MM.1S (cell line): Measurements from ENCODE around the gene RAPGEF4.

ENCODE experiments used
- DNase-seq: peaks from one replicate; pipeline ENCODE4 v3.0.0-alpha.2; 2015
- H2AFZ ChIP-seq: fragments of 300-600 bp; sonication (generic); 2 replicates; pipeline ENCODE4 v1.6.0; 2016; ENCODE audit warnings: antibody characterized with exemption, low read length
- H3F3A ChIP-seq: fragments of 300-600 bp; sonication (generic); 2 replicates; pipeline ENCODE4 v1.6.1; 2016; ENCODE audit warnings: mild to moderate bottlenecking, antibody characterized with exemption, low read length, moderate library complexity, mixed read lengths; ENCODE audit not compliant: insufficient read depth
- H3K27ac ChIP-seq: fragments of 300-600 bp; sonication (generic); 2 replicates; pipeline ENCODE4 v1.5.1; 2016; ENCODE audit warnings: mild to moderate bottlenecking, low read length
- H3K27me3 ChIP-seq: fragments of 300-600 bp; sonication (generic); replicated peaks from 2 replicates; pipeline ENCODE4 v1.6.0; 2016; ENCODE audit warnings: low read length; ENCODE audit not compliant: insufficient read depth
- H3K36me3 ChIP-seq: fragments of 300-600 bp; sonication (generic); replicated peaks from 2 replicates; pipeline ENCODE4 v1.6.1; 2016; ENCODE audit warnings: mild to moderate bottlenecking, low read length, mixed read lengths; ENCODE audit not compliant: insufficient read depth
- H3K4me1 ChIP-seq: fragments of 300-600 bp; sonication (generic); 2 replicates; pipeline ENCODE4 v1.6.1; 2016; ENCODE audit warnings: low read length, mixed read lengths
- H3K4me2 ChIP-seq: fragments of 300-600 bp; sonication (generic); 2 replicates; pipeline ENCODE4 v1.6.0; 2016; ENCODE audit warnings: low read depth, low read length
- H3K4me3 ChIP-seq: fragments of 300-600 bp; sonication (generic); 2 replicates; pipeline ENCODE4 v1.5.1; 2016; ENCODE audit warnings: low read length, mixed read lengths
- H3K79me2 ChIP-seq: fragments of 300-600 bp; sonication (generic); 2 replicates; pipeline ENCODE4 v1.6.1; 2016; ENCODE audit warnings: mixed run types, low read length, mixed read lengths
- H3K9ac ChIP-seq: fragments of 300-600 bp; sonication (generic); 2 replicates; pipeline ENCODE4 v1.6.1; 2016; ENCODE audit warnings: low read length, mixed read lengths
- H3K9me2 ChIP-seq: fragments of 300-600 bp; sonication (generic); replicated peaks from 2 replicates; pipeline ENCODE4 v1.6.1; 2016; ENCODE audit warnings: mild to moderate bottlenecking, low read length, mixed read lengths; ENCODE audit not compliant: insufficient read depth
- H3K9me3 ChIP-seq: fragments of 300-600 bp; sonication (generic); replicated peaks from 2 replicates; pipeline ENCODE4 v1.6.1; 2016; ENCODE audit warnings: mild to moderate bottlenecking, low read length, mixed read lengths; ENCODE audit not compliant: insufficient read depth
- H4K20me1 ChIP-seq: fragments of 300-600 bp; sonication (generic); 2 replicates; pipeline ENCODE4 v1.6.1; 2016; ENCODE audit warnings: mild to moderate bottlenecking, low read length, moderate library complexity, mixed read lengths; ENCODE audit not compliant: insufficient read depth
- EZH2 ChIP-seq: fragments of 300-600 bp; sonication (generic); optimal IDR thresholded peaks from 2 replicates; pipeline ENCODE3; 2017; ENCODE audit warnings: low read depth, mild to moderate bottlenecking, antibody characterized with exemption, low read length, mixed read lengths
- EZH2phosphoT487 ChIP-seq: fragments of 300-600 bp; sonication (generic); IDR thresholded peaks from 2 replicates; pipeline ENCODE4 v1.6.1; 2018; ENCODE audit warnings: antibody characterized with exemption, low read length
- TF ChIP-seq, protein P1 (sequence below): fragments of 300-600 bp; sonication (generic); IDR thresholded peaks from 2 replicates; pipeline ENCODE4 v1.5.1; 2016; ENCODE audit warnings: antibody characterized with exemption, low read length, mixed read lengths

RAPGEF4 gene

DNA sequence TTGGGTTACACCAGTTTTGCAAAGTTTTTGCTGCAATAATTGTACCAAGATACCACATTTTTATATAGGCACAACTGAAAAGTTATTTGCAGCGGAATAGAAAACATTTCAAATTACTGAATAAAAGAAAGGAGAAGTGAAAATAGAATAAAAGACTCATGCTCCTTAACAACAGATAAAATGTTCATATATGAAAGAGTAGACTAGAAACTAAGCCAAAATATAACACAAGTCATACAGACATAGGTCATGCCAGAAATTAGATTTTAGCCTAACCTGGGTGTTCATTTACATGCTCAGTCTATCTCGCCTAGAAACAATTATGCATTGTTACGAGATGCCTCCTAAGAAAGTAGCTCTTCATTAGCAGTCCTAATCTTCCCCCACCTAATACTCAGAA, 323.6 kb downstream of the RAPGEF4 start:
- Histone ChIP-seq H3K9me2 (no peaks in the 10 kb centered on the region), H2AFZ (no peak overlapping the region), H4K20me1 (no peaks in the 10 kb centered on the region), H3K9ac (no peak overlapping the region), H3K27me3 (no peaks in the 10 kb centered on the region), H3K4me3 (no peak overlapping the region), H3F3A (no peaks in the 10 kb centered on the region), H3K9me3 (no peaks in the 10 kb centered on the region), H3K4me1 (no peaks in the 10 kb centered on the region), H3K79me2 (no peaks in the 10 kb centered on the region), H3K27ac (no peak overlapping the region), H3K4me2 (no peak overlapping the region), H3K36me3 (no peaks in the 10 kb centered on the region)
- TF ChIP-seq EZH2 (no peak), EZH2phosphoT487 (no peak)
- TF ChIP-seq, protein P1, sequence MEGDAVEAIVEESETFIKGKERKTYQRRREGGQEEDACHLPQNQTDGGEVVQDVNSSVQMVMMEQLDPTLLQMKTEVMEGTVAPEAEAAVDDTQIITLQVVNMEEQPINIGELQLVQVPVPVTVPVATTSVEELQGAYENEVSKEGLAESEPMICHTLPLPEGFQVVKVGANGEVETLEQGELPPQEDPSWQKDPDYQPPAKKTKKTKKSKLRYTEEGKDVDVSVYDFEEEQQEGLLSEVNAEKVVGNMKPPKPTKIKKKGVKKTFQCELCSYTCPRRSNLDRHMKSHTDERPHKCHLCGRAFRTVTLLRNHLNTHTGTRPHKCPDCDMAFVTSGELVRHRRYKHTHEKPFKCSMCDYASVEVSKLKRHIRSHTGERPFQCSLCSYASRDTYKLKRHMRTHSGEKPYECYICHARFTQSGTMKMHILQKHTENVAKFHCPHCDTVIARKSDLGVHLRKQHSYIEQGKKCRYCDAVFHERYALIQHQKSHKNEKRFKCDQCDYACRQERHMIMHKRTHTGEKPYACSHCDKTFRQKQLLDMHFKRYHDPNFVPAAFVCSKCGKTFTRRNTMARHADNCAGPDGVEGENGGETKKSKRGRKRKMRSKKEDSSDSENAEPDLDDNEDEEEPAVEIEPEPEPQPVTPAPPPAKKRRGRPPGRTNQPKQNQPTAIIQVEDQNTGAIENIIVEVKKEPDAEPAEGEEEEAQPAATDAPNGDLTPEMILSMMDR: no peak
- DNase-seq: no peak

DNA sequence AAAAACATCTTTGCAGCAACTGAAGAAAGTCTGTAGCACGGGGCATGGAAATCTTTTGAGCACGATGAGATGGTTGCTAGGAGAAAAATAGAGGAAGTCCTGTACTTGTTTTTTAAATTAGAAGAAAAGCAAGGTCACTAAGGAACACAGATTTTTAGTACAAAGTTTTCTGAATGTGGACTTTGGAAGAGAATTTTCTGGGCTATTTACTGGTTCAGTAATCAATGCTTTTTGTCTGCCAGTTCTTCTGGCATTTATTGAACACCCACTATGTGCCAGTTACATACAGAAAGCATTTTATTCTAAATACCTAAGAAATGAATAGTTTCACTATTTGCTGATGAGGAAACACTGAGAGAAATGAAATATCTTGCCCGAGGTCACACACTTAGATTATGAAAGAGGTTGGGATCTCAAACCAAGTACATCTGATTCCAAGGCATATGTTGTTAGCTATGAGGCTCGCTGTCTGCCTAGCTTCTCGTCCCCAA, 324.4 kb downstream of the RAPGEF4 start:
- H3K9me3 ChIP-seq: no peaks in the 10 kb centered on the region
- no peak for TF ChIP-seq EZH2phosphoT487
- no peak for TF ChIP-seq EZH2
- TF ChIP-seq, protein P1: no peak
- H3F3A ChIP-seq: no peaks in the 10 kb centered on the region
- H3K4me3 ChIP-seq: no peak overlapping the region
- H3K9ac ChIP-seq: no peak overlapping the region
- no peaks in the 10 kb centered on the region for H3K9me2 ChIP-seq
- no peaks in the 10 kb centered on the region for H3K4me1 ChIP-seq
- no peaks in the 10 kb centered on the region for H3K79me2 ChIP-seq
- no peak for DNase-seq
- no peak overlapping the region for H3K4me2 ChIP-seq
- H2AFZ ChIP-seq: no peak overlapping the region
- no peaks in the 10 kb centered on the region for H3K36me3 ChIP-seq
- no peak overlapping the region for H3K27ac ChIP-seq
- H3K27me3 ChIP-seq: no peaks in the 10 kb centered on the region
- H4K20me1 ChIP-seq: no peaks in the 10 kb centered on the region

DNA sequence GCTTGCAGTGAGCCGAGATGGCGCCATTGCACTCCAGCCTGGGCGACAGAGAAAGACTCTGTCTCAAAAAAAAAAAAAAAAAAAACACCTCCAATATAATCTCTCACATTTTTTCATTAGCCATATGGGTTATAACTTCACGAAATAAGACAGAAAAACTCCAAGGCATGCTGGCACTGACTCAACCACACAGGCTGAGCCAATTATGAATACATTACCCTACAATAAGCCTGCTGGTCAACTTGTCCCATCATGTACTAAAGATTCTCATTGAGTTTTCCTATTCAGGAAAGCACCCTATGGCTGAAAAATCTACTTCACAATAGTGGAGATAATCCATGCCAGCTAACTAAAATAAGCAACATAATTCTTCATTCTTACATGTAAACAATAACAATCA, 327.2 kb downstream of the RAPGEF4 start:
- Histone ChIP-seq H3F3A (no peaks in the 10 kb centered on the region), H3K4me1 (no peaks in the 10 kb centered on the region), H3K36me3 (no peaks in the 10 kb centered on the region), H2AFZ (no peak overlapping the region), H3K79me2 (no peaks in the 10 kb centered on the region), H3K9me2 (no peaks in the 10 kb centered on the region), H3K9ac (no peak overlapping the region), H3K9me3 (no peaks in the 10 kb centered on the region), H3K4me3 (no peak overlapping the region), H3K27ac (no peak overlapping the region), H3K4me2 (no peak overlapping the region), H4K20me1 (no peaks in the 10 kb centered on the region), H3K27me3 (no peaks in the 10 kb centered on the region)
- TF ChIP-seq EZH2: no peak
- no peak for TF ChIP-seq EZH2phosphoT487
- TF ChIP-seq, protein P1: no peak
- DNase-seq: no peak
